ENCODE data around the gene KRT25. TPM values are rescaled to one million over a fixed set of nuclear protein-coding genes. Genes with fewer than 3 reads are reported as not detected.
"Not testable (repeated sequence)": the region's sequence is repeated elsewhere in the genome, so short reads cannot be mapped to it uniquely, and the experiment has no call there.

KRT25 gene
- total RNA-seq, 1 donor from 2014 or later: not detected

- intact Hi-C loops (cut with micrococcal nuclease): no loop called here
These were observed 5.2 kb upstream of the KRT25 start for GRCh38 chr17:40760105-40761016.

- intact Hi-C loops (cut with micrococcal nuclease): no loop called here
These were observed 1.3 kb downstream of the KRT25 start for GRCh38 chr17:40753804-40754203.

- intact Hi-C loops (cut with micrococcal nuclease): no loop called here
These were observed 4.1 kb downstream of the KRT25 start for GRCh38 chr17:40751065-40751464.

GRCh38 chr17:40750391-40750790 is 4.7 kb downstream of the KRT25 start:
- intact Hi-C loops (cut with micrococcal nuclease): no loop called here

- intact Hi-C loops (cut with micrococcal nuclease): not testable (repeated sequence)
These were observed 6.5 kb downstream of the KRT25 start for GRCh38 chr17:40748666-40749065.

- intact Hi-C loops (cut with micrococcal nuclease): no loop called here
These were observed 16.6 kb downstream of the KRT25 start for GRCh38 chr17:40738553-40738952.

GRCh38 chr17:40735016-40735415 is 20.1 kb downstream of the KRT25 start:
- intact Hi-C loops (cut with micrococcal nuclease): no loop called here

- intact Hi-C loops (cut with micrococcal nuclease): no loop called here
These were observed 21.1 kb downstream of the KRT25 start for GRCh38 chr17:40734018-40734417.

GRCh38 chr17:40730970-40731369 is 24.2 kb downstream of the KRT25 start:
- intact Hi-C loops (cut with micrococcal nuclease): no loop called here

- intact Hi-C loops (cut with micrococcal nuclease): loop anchor here (5.0 kb wide), 1 partner anchor 370 kb away; no protein-coding TSS in a partner anchor
These were observed 27.5 kb downstream of the KRT25 start for GRCh38 chr17:40727447-40728231.

GRCh38 chr17:40726919-40727318 is 28.2 kb downstream of the KRT25 start:
- intact Hi-C loops (cut with micrococcal nuclease): loop anchor here (5.0 kb wide), 1 partner anchor 370 kb away; no protein-coding TSS in a partner anchor

GRCh38 chr17:40724656-40725055 is 30.5 kb downstream of the KRT25 start:
- intact Hi-C loops (cut with micrococcal nuclease): loop anchor here (5.0 kb wide), 1 partner anchor 367 kb away; no protein-coding TSS in a partner anchor

GRCh38 chr17:40722241-40722640 is 32.9 kb downstream of the KRT25 start:
- intact Hi-C loops (cut with micrococcal nuclease): no loop called here

GRCh38 chr17:40720899-40721298 is 34.2 kb downstream of the KRT25 start:
- intact Hi-C loops (cut with micrococcal nuclease): no loop called here

- intact Hi-C loops (cut with micrococcal nuclease): no loop called here
These were observed 36.2 kb downstream of the KRT25 start for GRCh38 chr17:40718930-40719329.

GRCh38 chr17:40717776-40718175 is 37.4 kb downstream of the KRT25 start:
- intact Hi-C loops (cut with micrococcal nuclease): no loop called here

GRCh38 chr17:40714473-40714872 is 40.7 kb downstream of the KRT25 start:
- intact Hi-C loops (cut with micrococcal nuclease): no loop called here

GRCh38 chr17:40707745-40708144 is 47.4 kb downstream of the KRT25 start:
- intact Hi-C loops (cut with micrococcal nuclease): no loop called here

- intact Hi-C loops (cut with micrococcal nuclease): no loop called here
These were observed 49.5 kb downstream of the KRT25 start for GRCh38 chr17:40705584-40705983.

- intact Hi-C loops (cut with micrococcal nuclease): no loop called here
These were observed 51.5 kb downstream of the KRT25 start, which contains the start of gene KRT24 for GRCh38 chr17:40703652-40704051. Gene KRT24 (minus strand): TSS chr17:40703752. CDS start chr17:40703693, 59 bp downstream.

- intact Hi-C loops (cut with micrococcal nuclease): no loop called here
These were observed 52.9 kb downstream of the KRT25 start for GRCh38 chr17:40702271-40702670.

GRCh38 chr17:40699853-40700252 is 55.3 kb downstream of the KRT25 start:
- intact Hi-C loops (cut with micrococcal nuclease): no loop called here
